Endothelial cell of umbilical vein (primary cell): ENCODE measurements around the gene CLIC4. TPM values are rescaled to one million over a fixed set of nuclear protein-coding genes. Genes with fewer than 3 reads are reported as not detected.

Source experiments
- BruUV-seq: library from RNA; stranded (reverse); fragments of 400-500 nt; replicated peaks from 2 replicates; lab custom pipeline; 2021; lab: Mats Ljungman, UMichigan
- CTCF ChIA-PET: fragments of 300-600, 350-600 bp; sonication (Branson Sonifier 250); formaldehyde crosslinking; loops from one replicate; lab custom pipeline; 2021; ENCODE audit warnings: antibody characterized with exemption, inconsistent platforms; lab: Charles Lee
- POLR2A ChIA-PET: fragments of 300-600, 350-600 bp; sonication (Branson Sonifier 250); formaldehyde crosslinking; loops from one replicate; lab custom pipeline; 2021; ENCODE audit warnings: antibody characterized with exemption, inconsistent platforms; lab: Charles Lee
- DNase-seq: peaks from one replicate; pipeline ENCODE4 v3.0.0-alpha.2; 2011; ENCODE audit warnings: low read depth, low spot score
- FAIRE-seq: peaks from 2 replicates; lab custom pipeline; 2011; peaks lifted over from hg19 to GRCh38; lab: Jason Lieb, UNC
- H2AFZ ChIP-seq: 2 replicates; pipeline ENCODE4 v1.6.0; 2012; ENCODE audit warnings: low read depth, low read length, control low read depth, inconsistent platforms
- H3K27ac ChIP-seq: 2 replicates; pipeline ENCODE4 v1.5.1; 2011; ENCODE audit warnings: low read depth, mild to moderate bottlenecking, control low read depth, low read length, moderate library complexity; ENCODE audit not compliant: insufficient read depth
- H3K27me3 ChIP-seq, 2 experiments: 2 replicates each; pipeline versions ENCODE4 v1.6.0 to v1.6.1; 2011; ENCODE audit warnings: low read length in 2 of 2, mixed read lengths in 1 of 2; ENCODE audit not compliant: control insufficient read depth in 2 of 2, insufficient read depth in 2 of 2
- H3K36me3 ChIP-seq, 2 experiments: 2 replicates in 1 of 2; 3 replicates in 1 of 2; pipeline ENCODE4 v1.5.1; 2011; ENCODE audit warnings: low read length in 2 of 2, mild to moderate bottlenecking in 1 of 2, moderate library complexity in 1 of 2; ENCODE audit not compliant: control insufficient read depth in 2 of 2, insufficient read depth in 2 of 2; ENCODE audit errors: extremely low read depth in 1 of 2
- H3K4me1 ChIP-seq: 3 replicates; pipeline ENCODE4 v1.5.1; 2011; ENCODE audit warnings: mild to moderate bottlenecking, low read length; ENCODE audit not compliant: control insufficient read depth, insufficient read depth; ENCODE audit errors: extremely low read depth
- H3K4me2 ChIP-seq: 2 replicates; pipeline ENCODE4 v1.6.1; 2011; ENCODE audit warnings: low read length, control low read depth, mixed read lengths; ENCODE audit not compliant: insufficient read depth
- H3K4me3 ChIP-seq, 3 experiments: fragments of 200-600 bp in 1 of 3; sonication (generic), shearing (Covaris generic) in 1 of 3; replicated peaks in 1 of 3; 2 replicates each; pipeline ENCODE4 v1.5.1; 2011 to 2016; ENCODE audit warnings: control low read depth in 3 of 3, low read length in 3 of 3, mild to moderate bottlenecking in 2 of 3, inconsistent platforms in 1 of 3, low read depth in 1 of 3, moderate library complexity in 1 of 3; ENCODE audit not compliant: insufficient read depth in 1 of 3
- H3K79me2 ChIP-seq: 2 replicates; pipeline ENCODE4 v1.6.0; 2012; ENCODE audit warnings: low read length, inconsistent platforms; ENCODE audit not compliant: control insufficient read depth, insufficient read depth
- H3K9ac ChIP-seq: replicated peaks from 2 replicates; pipeline ENCODE3; 2011; ENCODE audit warnings: low read length, control low read depth; ENCODE audit not compliant: insufficient read depth; ENCODE audit errors: extremely low read depth
- H3K9me1 ChIP-seq: replicated peaks from 3 replicates; pipeline ENCODE4 v1.6.0; 2011; ENCODE audit warnings: mild to moderate bottlenecking, low read length; ENCODE audit not compliant: control insufficient read depth, insufficient read depth; ENCODE audit errors: extremely low read depth
- H3K9me3 ChIP-seq: replicated peaks from 2 replicates; pipeline ENCODE4 v1.5.1; 2012; ENCODE audit warnings: low read length, inconsistent platforms; ENCODE audit not compliant: control insufficient read depth, insufficient read depth
- H4K20me1 ChIP-seq: replicated peaks from 2 replicates; pipeline ENCODE3; 2011; ENCODE audit warnings: mild to moderate bottlenecking, low read length; ENCODE audit not compliant: control insufficient read depth, insufficient read depth; ENCODE audit errors: extremely low read depth
- CTCF ChIP-seq, 2 donors: IDR thresholded peaks; 1 replicate in 1 of 2; 2 replicates in 1 of 2; pipeline ENCODE4 v1.5.1; 2011; ENCODE audit warnings: low read length in 2 of 2, mild to moderate bottlenecking in 2 of 2, moderate library complexity in 2 of 2, control low read depth in 1 of 2, inconsistent platforms in 1 of 2, low read depth in 1 of 2; ENCODE audit not compliant: insufficient read depth in 1 of 2; ENCODE audit errors: extremely low read depth in 1 of 2
- EZH2 ChIP-seq: IDR thresholded peaks from 2 replicates; pipeline ENCODE4 v1.6.1; 2012; ENCODE audit warnings: borderline replicate concordance, low read depth, mild to moderate bottlenecking, moderate library complexity, low read length, inconsistent platforms; ENCODE audit not compliant: severe bottlenecking
- FOS ChIP-seq: IDR thresholded peaks from 2 replicates; pipeline ENCODE4 v1.6.1; 2011; ENCODE audit warnings: mild to moderate bottlenecking, low read length, moderate library complexity, borderline replicate concordance; ENCODE audit not compliant: insufficient read depth
- GATA2 ChIP-seq: IDR thresholded peaks from 2 replicates; pipeline ENCODE4 v1.7.0; 2011; ENCODE audit warnings: low read depth, mild to moderate bottlenecking, moderate library complexity, mixed read lengths, low read length; ENCODE audit not compliant: insufficient read length, insufficient read depth
- JUN ChIP-seq: IDR thresholded peaks from 2 replicates; pipeline ENCODE4 v1.6.1; 2011; ENCODE audit warnings: borderline replicate concordance, low read depth; ENCODE audit not compliant: insufficient read length, insufficient read depth
- MYC ChIP-seq: IDR thresholded peaks from one replicate; pipeline ENCODE4 v1.6.1; 2011; ENCODE audit warnings: mild to moderate bottlenecking, low read depth, low read length
- POLR2A ChIP-seq: IDR thresholded peaks from 2 replicates; pipeline ENCODE4 v1.6.1; 2012; ENCODE audit warnings: low read depth, mild to moderate bottlenecking, control low read depth, low read length
- POLR2AphosphoS5 ChIP-seq: IDR thresholded peaks from 2 replicates; pipeline ENCODE4 v1.6.1; 2012; ENCODE audit warnings: low read depth, mild to moderate bottlenecking, control low read depth, low read length, moderate library complexity; ENCODE audit not compliant: insufficient read depth
- dilution Hi-C: fragments of 300-500 bp; cut with MboI; formaldehyde crosslinking; loops from one replicate; pipeline ENCODE4 v1.15.0; 2019; ENCODE audit warnings: low sequenced_read_pairs; ENCODE audit not compliant: extremely low pct_ligation_motif_present
- intact Hi-C: fragments of 100-400 bp; cut with micrococcal nuclease; formaldehyde crosslinking; loops from one replicate; pipeline ENCODE4 v1.10.0; 2022
- polyA plus RNA-seq, 4 experiments: library from polyadenylated mRNA; depleted of rRNA in 3 of 4; stranded (reverse) in 3 of 4; unstranded in 1 of 4; fragments of >200 nt; gene quantifications; 2 replicates each; pipeline versions ENCODE4 v1.2.1 to v1.2.3, GENCODE V29; 2011 to 2012; ENCODE audit warnings: missing spikeins in 1 of 4
- total RNA-seq: library from RNA; stranded (reverse); gene quantifications from 2 replicates; pipeline ENCODE4 v1.2.3, GENCODE V29; 2021

CLIC4 gene
- total and polyA plus RNA-seq, 2 donors (not counting 3 experiments of a cell fraction or from before 2014, with no cell fraction given), result 97.5 to 330 TPM

- H3K9ac ChIP-seq, result no peak overlapping the region
- intact Hi-C loops, result no loop called here
These were observed 6.6 kb downstream of the CLIC4 start for GRCh38 chr1:24751833-24752232.

More at GRCh38 chr1:24751833-24752232, 6.6 kb downstream of the CLIC4 start:
- H3K9me3 ChIP-seq, result no peaks in the 10 kb centered on the region
- peaks cover 0 to 2% of the 10 kb centered on the region in 2 experiments for H3K36me3 ChIP-seq
- no peak overlapping the region for H3K4me3 ChIP-seq
- no TSS peak for BruUV-seq
- H3K27me3 ChIP-seq, result no peaks in the 10 kb centered on the region
- ChIA-PET CTCF (interaction anchor here (0.5 to 2.2 kb wide), 9 partner anchors 11 to 83 kb away, joined by 3 to 22 read pairs (median 4); no protein-coding TSS in a partner anchor), POLR2A (interaction anchor here (0.6 to 1.5 kb wide), 5 partner anchors 17 to 63 kb away, joined by 3 to 9 read pairs (median 3); no protein-coding TSS in a partner anchor)
- H4K20me1 ChIP-seq, result peaks cover 15% of the 10 kb centered on the region
- peak overlapping the region; percentile 26 for H3K4me2 ChIP-seq
- TF ChIP-seq FOS, result no peak
- TF ChIP-seq CTCF (IDR thresholded peaks at IDR 0.05; ENCODE audit: extremely low read depth in 1 of 2, insufficient read depth in 1 of 2, low read depth in 1 of 2, low read length in 2 of 2), result no peak
- TF ChIP-seq JUN, result no peak
- no peak for TF ChIP-seq POLR2A
- TF ChIP-seq MYC, result no peak
- no peak for TF ChIP-seq EZH2
- TF ChIP-seq GATA2, result no peak
- no peak for TF ChIP-seq POLR2AphosphoS5
- dilution Hi-C loops, result no loop called here
- peaks cover 50% of the 10 kb centered on the region for H3K4me1 ChIP-seq
- H3K9me1 ChIP-seq, result no peaks in the 10 kb centered on the region
- peak overlapping the region; percentile 46 for H3K27ac ChIP-seq
- H2AFZ ChIP-seq, result no peak overlapping the region
- FAIRE-seq (no peak), DNase-seq (no peak)
- H3K79me2 ChIP-seq, result peaks cover 93% of the 10 kb centered on the region
